ENCODE data around the gene COPS8.

- TF ChIP-seq CTCF (IDR thresholded peaks at IDR 0.05; ENCODE audit: low read depth, low read length) (no peak), EZH2phosphoT487 (IDR thresholded peaks at IDR 0.05; ENCODE audit: low read depth) (no peak)
These were observed 19.3 kb upstream of the COPS8 start for GRCh38 chr2:237066396-237066795.
